Left ventricle myocardium superior (tissue), 1 donor: ENCODE data around the gene HELB. TPM values are rescaled to one million over a fixed set of nuclear protein-coding genes. Genes with fewer than 3 reads are reported as not detected.
"Not testable (repeated sequence)": the region's sequence is repeated elsewhere in the genome, so short reads cannot be mapped to it uniquely, and the experiment has no call there.

Experiments used
- ATAC-seq: fragments of 200-7000 bp; cut with Tn5 transposase; one replicate; pipeline ENCODE4 v1.9.1; 2020; ENCODE audit warnings: mild to moderate bottlenecking, moderate library complexity
- DNase-seq: peaks from one replicate; pipeline ENCODE4 v3.0.0-alpha.2; 2020
- intact Hi-C: fragments of 100-400 bp; cut with micrococcal nuclease; formaldehyde crosslinking; loops from one replicate; pipeline ENCODE4 v1.11.0; 2022
- total RNA-seq: library from RNA; stranded (reverse); fragmentation: NEBNext Ultra II Directional; extraction: Animal tissue kit (Norgen Biotek cat#: 25700); gene quantifications from one replicate; pipeline ENCODE4 v1.2.1, GENCODE V29; 2021
- donor health status: DM: no; HTN: yes; CAD: no; lungs with severe emphysema.

The HELB gene
- total RNA-seq, 1 donor from 2014 or later = 0.99 TPM

DNA sequence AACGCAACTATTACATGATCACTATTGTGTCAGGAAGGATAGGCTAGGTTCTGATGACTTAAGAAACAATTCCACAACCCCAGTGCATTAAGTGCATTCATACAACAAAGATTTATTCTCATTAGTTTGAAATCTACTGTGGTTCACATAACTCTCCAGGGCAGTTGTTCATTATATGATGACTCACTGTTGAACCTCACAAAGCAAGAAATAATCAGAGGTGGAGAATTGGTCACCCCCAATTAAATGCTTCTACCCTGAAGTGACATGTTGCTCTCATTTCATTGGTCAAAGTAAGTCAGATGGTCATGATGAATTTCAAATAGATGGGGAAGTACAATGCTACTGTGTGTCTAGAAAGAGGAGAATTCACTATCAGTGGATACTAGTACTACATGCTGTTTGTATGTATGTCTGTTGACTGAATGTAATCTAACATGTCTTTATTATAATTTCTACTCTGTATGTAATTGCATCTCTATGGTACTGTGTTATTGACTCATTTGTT lies 6.1 kb upstream of the HELB start:
- intact Hi-C loops = no loop called here
- ATAC-seq = no peak

DNA sequence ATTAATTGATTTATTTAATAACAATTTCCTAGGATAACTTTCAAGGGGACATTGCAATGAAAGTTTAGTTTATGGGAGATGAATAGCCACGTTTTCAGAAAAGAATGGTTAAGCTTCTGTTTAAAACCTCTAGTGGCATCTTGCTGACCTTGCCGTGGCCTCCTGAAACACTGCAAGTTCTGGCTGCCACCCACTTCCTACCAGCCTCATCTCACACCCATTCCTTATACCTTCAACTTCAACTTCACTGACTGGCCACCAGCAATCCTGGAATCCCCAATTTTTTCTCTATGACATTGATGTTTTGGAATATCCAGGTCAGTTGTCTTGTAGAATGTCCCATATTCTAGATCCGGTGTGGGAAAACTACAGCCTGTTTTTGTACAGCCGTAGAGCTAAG lies 5.2 kb upstream of the HELB start:
- intact Hi-C loops = no loop called here
- ATAC-seq (no peak), DNase-seq (no peak)

More for the DNA sequence above, 6.1 kb upstream of the HELB start:
- no peak for DNase-seq

GRCh38 chr12:66297923-66298322 lies 4.4 kb upstream of the HELB start:
- intact Hi-C loops = no loop called here
- ATAC-seq (no peak), DNase-seq (no peak)

GRCh38 chr12:66302827-66303169 lies 505 bp downstream of the HELB start:
- no peak for DNase-seq
- ATAC-seq = no peak
- intact Hi-C loops = no loop called here

GRCh38 chr12:66303316-66303804 lies 1.1 kb downstream of the HELB start:
- DNase-seq, intact Hi-C loops, ATAC-seq: not testable (repeated sequence)

DNA sequence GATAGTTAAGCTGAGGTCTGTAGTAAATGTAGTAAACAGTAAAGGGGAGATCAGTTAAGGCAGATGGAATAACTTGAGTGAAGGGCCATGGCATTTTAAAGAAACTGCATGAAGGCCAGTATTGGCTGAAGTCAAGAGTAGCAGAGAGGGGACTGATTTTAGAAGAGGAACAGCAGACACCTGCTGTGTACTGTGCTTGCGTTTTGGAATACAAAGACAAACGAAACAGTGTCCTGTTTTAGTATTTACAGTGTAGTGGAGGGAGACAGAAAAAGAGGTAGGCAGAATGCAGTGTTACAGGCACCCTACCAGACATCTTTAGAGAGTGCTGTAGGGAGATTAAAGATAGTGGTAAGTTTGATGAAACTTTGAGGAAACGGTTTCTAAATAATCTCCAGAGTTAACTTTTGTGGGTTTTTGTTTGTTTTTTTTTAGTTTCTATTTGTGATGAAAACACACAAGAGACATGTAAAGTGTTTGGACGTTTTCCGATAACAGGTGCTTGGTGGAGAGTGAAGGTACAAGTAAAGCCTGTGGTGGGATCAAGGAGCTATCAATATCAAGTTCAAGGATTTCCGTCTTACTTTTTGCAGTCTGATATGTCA lies 2.1 kb downstream of the HELB start:
- DNase-seq (no peak), ATAC-seq (no peak)
- intact Hi-C loops = no loop called here

GRCh38 chr12:66309606-66310005 lies 7.3 kb downstream of the HELB start:
- ATAC-seq (no peak), DNase-seq (no peak)
- intact Hi-C loops = no loop called here

- ATAC-seq (no peak), DNase-seq (no peak)
- intact Hi-C loops = no loop called here
Measured at GRCh38 chr12:66312189-66312588, 9.9 kb downstream of the HELB start.

GRCh38 chr12:66314278-66314677 lies 12.0 kb downstream of the HELB start:
- intact Hi-C loops = no loop called here
- ATAC-seq = no peak

GRCh38 chr12:66319266-66319954 lies 17.1 kb downstream of the HELB start:
- ATAC-seq (no peak), DNase-seq (no peak)
- intact Hi-C loops = no loop called here

More at GRCh38 chr12:66314278-66314677, 12.0 kb downstream of the HELB start:
- DNase-seq = no peak

DNA sequence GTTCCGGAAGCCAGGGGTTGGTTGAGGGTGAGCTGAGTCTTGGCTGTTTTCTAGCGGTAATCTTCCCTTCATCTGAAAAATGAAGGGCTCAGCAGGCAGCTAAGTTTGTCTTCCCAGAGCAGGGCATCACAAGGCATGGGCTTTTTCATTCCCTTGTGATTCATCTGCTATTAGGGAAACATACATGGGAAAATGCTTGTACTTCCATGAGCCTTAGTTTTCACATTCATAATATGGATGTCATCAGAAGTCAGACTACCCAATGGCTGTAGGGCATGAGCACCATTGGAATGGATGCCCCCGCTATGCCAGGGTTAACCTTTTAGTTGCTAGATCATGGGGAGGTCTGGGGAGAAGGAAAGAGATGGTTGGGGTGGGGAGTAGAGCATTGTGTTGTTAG lies 18.7 kb downstream of the HELB start:
- ATAC-seq (no peak), DNase-seq (no peak)
- intact Hi-C loops = no loop called here

GRCh38 chr12:66321435-66321834 lies 19.1 kb downstream of the HELB start:
- ATAC-seq = no peak
- intact Hi-C loops = no loop called here
- DNase-seq = no peak

- ATAC-seq (no peak), DNase-seq (no peak)
- intact Hi-C loops = no loop called here
Measured at GRCh38 chr12:66323017-66323416, 20.7 kb downstream of the HELB start.

GRCh38 chr12:66329941-66330340 lies 27.6 kb downstream of the HELB start:
- intact Hi-C loops = no loop called here
- ATAC-seq (no peak), DNase-seq (no peak)

DNA sequence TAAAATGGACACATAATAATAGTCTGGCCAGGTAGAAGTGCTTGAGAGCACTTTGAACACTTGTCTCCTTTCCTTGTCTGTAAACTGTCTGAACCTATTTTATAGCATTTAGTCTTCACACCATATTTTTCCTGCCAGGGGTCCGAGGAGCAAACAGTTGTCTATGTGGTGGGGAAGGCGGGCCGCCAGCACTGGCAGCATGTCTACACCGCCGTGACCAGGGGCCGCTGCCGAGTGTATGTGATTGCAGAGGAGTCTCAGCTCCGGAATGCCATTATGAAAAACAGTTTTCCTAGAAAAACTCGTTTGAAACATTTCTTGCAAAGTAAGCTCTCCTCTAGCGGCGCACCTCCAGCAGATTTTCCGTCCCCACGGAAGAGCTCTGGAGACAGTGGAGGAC lies 28.7 kb downstream of the HELB start:
- intact Hi-C loops = no loop called here
- ATAC-seq (no peak), DNase-seq (no peak)

- intact Hi-C loops = no loop called here
- ATAC-seq (no peak), DNase-seq (no peak)
Measured at GRCh38 chr12:66331814-66332213, 29.5 kb downstream of the HELB start.

GRCh38 chr12:66335746-66336145 lies 33.5 kb downstream of the HELB start:
- DNase-seq (no peak), ATAC-seq (no peak)
- intact Hi-C loops = no loop called here

DNA sequence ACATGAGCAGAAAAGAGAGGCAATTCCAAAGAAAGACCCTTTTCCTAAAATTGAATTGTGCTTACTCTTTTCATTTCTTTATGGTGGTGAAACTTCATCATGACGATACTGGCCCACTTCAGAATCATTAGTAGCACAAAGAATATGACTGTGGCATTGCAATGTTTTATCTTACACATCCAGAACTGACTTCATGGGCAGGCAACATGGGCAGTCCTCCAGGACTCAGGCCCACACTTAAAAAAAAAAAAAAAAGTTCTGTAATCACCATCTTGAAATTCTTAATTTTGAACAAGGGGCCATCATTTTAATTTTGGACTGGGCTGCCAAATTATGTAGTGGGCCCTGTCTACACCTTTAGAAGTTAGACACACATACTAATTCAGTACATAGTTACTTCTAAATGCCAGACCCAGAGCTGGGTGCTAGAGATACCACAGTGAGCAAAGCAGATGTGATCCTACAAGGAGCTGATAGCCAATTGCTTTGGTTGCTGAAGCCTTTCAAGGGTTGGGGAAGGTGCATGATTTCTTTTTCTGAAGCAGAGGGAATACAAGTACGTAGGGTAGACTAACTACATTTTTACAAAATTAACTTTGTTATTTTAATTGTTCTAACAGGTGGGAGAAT lies 35.2 kb downstream of the HELB start:
- DNase-seq (no peak), ATAC-seq (no peak)
- intact Hi-C loops = no loop called here

DNA sequence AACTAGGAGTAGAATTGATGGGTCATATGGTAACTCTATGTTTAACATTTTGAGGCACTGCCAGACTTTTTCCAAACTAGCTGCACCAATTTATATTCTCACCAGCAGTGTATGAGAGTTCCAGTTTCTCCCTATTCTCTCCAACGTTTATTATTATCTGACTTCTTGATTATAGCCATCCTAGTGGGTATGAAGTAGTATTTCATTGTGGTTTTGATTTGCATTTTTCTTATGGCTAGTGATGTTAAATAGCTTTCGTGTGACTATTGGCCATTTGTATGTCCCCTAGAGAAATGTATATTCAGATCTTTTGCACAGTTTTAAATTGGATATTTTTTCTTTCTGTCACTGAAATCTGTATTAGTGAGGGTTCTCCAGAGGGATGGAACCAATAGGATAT lies 37.8 kb downstream of the HELB start:
- intact Hi-C loops = no loop called here
- no peak for ATAC-seq
- no peak for DNase-seq

DNA sequence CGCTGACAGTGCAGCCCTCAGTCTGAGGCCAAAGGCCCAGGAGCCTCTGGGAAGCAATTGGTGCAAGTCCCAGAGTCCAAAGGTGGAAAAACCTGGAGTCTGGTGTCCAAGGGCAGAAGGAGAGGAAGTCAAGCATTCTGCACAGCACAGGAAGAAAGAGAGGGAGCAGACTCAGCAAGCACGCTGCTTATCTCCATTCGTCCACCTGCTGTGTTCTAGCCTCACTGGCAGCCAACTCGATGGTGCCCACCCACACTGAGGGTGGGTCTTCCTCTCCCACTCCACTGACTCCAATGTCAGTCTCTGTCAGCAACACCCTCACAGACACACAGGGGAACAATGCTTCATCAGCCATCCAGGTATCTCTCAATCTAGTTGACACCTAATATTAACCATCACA lies 38.8 kb downstream of the HELB start:
- DNase-seq (no peak), ATAC-seq (no peak)
- intact Hi-C loops = no loop called here

DNA sequence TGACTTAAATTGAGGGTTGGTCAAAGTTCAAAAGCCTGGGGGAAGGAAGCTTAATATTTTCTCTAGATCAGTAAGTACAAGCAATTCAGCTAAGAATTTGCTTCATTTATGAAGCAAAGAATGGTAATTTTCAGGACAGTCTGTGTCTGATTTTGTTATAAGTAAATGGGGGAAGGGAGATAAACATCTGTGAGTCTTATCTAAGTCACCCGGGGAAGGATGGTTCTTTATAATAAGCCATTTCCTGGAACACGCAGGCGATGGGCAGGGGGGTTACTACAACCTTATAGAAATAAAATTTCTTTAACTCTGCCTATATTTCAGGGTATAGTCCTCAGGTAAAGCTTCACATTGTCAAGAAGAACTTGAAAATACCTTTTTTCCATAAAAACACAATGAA lies 42.9 kb downstream of the HELB start:
- no peak for DNase-seq
- intact Hi-C loops = no loop called here
- ATAC-seq = no peak
